Measurements from ENCODE around the gene AIMP1. TPM values are rescaled to one million over a fixed set of nuclear protein-coding genes. Genes with fewer than 3 reads are reported as not detected.

AIMP1 gene
- total and polyA plus RNA-seq, 10 of the 15 experiments (the other 5 are each of a cell fraction or from before 2014, with no cell fraction given), result 18.6 to 131 (median 56.5) TPM

DNA sequence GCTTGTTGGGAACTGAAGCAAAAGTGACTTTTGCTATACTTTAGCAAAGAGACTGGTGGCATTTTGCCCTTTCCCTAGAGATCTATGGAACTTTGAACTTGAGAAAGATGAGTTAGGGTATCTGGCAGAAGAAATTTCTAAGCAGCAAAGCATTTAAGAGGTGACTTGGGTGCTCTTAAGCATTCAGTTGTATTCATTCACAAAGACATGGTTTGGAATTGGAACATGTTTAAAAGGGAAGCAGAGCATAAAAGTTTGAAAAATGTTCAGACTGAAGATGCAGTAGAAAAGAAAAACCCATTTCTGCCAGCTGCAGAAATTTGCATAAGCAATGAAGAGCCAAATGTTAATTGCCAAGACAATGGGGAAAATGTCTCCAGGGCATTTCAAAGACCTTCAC is 21.6 kb downstream of the AIMP1 start:
- H3K79me2 ChIP-seq (ENCODE audit: control insufficient read depth, insufficient read depth, low read length), result peaks cover 4% of the 10 kb centered on the region
- H2AFZ ChIP-seq (ENCODE audit: control insufficient read depth, low read depth, low read length), result no peak overlapping the region
- H3K9me3 ChIP-seq (replicated peaks; ENCODE audit: control insufficient read depth, insufficient read depth, low read length), result peaks cover 18% of the 10 kb centered on the region; the same call in 2 of the 3 replicates
- H3K4me1 ChIP-seq (ENCODE audit: control insufficient read depth, insufficient read depth, low read length), result no peaks in the 10 kb centered on the region
- RAD21 ChIA-PET (ENCODE audit: unreplicated experiment), result no interaction called here
- no peak overlapping the region for H3K4me3 ChIP-seq
- no peaks in the 10 kb centered on the region for H3K27me3 ChIP-seq (replicated peaks in 1 of 2; ENCODE audit: control insufficient read depth in 2 of 2, insufficient read depth in 2 of 2, low read length in 1 of 2)
- FAIRE-seq (no peak), ATAC-seq (no peak), DNase-seq (ENCODE audit: low read depth, low spot score) (no peak)
- SMC1A ChIA-PET (ENCODE audit: uncharacterized antibody, unreplicated experiment), result no interaction called here
- H4K20me1 ChIP-seq (ENCODE audit: control insufficient read depth, insufficient read depth), result no peaks in the 10 kb centered on the region
- intact Hi-C loops (cut with micrococcal nuclease; ENCODE audit: unreplicated experiment), result no loop called here
- in situ Hi-C loops (cut with MboI), result no loop called here
- no TSS peak for BruUV-seq (replicated peaks)
- no peak overlapping the region for H3K4me2 ChIP-seq (ENCODE audit: control insufficient read depth, insufficient read depth)
- CTCF ChIA-PET, result no interaction called here
- peaks cover 7 to 46% of the 10 kb centered on the region in 2 experiments for H3K36me3 ChIP-seq (ENCODE audit: control insufficient read depth in 2 of 2, insufficient read depth in 2 of 2, low read length in 1 of 2)
- no peak overlapping the region for H3K9ac ChIP-seq (ENCODE audit: control insufficient read depth, insufficient read depth, low read length)
- no peak overlapping the region for H3K27ac ChIP-seq (ENCODE audit: control insufficient read depth, insufficient read depth)
- POLR2A ChIA-PET, result no interaction called here
- TF ChIP-seq NR2C2 (IDR thresholded peaks at IDR 0.05; ENCODE audit: borderline replicate concordance, control insufficient read depth, insufficient read length, low read depth) (no peak), HDAC2 (IDR thresholded peaks at IDR 0.05) (no peak), MYC (IDR thresholded peaks at IDR 0.05; ENCODE audit: insufficient read depth, insufficient read length, insufficient replicate concordance, low read length, severe bottlenecking) (no peak), MEF2A (IDR thresholded peaks at IDR 0.05; ENCODE audit: insufficient read depth, low read depth, low read length) (no peak), HCFC1 (IDR thresholded peaks at IDR 0.05; ENCODE audit: low read length) (no peak), BMI1 (IDR thresholded peaks at IDR 0.05; ENCODE audit: borderline replicate concordance) (no peak), HDAC6 (IDR thresholded peaks at IDR 0.05; ENCODE audit: unreplicated experiment) (no peak), POLR2AphosphoS5 (IDR thresholded peaks at IDR 0.05; ENCODE audit: low read length) (no peak), CEBPB (IDR thresholded peaks at IDR 0.05; ENCODE audit: borderline replicate concordance in 1 of 2, low read depth in 2 of 2, low read length in 2 of 2) (no peak)
- TF ChIP-seq, protein P1, sequence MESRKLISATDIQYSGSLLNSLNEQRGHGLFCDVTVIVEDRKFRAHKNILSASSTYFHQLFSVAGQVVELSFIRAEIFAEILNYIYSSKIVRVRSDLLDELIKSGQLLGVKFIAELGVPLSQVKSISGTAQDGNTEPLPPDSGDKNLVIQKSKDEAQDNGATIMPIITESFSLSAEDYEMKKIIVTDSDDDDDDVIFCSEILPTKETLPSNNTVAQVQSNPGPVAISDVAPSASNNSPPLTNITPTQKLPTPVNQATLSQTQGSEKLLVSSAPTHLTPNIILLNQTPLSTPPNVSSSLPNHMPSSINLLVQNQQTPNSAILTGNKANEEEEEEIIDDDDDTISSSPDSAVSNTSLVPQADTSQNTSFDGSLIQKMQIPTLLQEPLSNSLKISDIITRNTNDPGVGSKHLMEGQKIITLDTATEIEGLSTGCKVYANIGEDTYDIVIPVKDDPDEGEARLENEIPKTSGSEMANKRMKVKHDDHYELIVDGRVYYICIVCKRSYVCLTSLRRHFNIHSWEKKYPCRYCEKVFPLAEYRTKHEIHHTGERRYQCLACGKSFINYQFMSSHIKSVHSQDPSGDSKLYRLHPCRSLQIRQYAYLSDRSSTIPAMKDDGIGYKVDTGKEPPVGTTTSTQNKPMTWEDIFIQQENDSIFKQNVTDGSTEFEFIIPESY (IDR thresholded peaks at IDR 0.05), result no peak
- TF ChIP-seq, protein P2, sequence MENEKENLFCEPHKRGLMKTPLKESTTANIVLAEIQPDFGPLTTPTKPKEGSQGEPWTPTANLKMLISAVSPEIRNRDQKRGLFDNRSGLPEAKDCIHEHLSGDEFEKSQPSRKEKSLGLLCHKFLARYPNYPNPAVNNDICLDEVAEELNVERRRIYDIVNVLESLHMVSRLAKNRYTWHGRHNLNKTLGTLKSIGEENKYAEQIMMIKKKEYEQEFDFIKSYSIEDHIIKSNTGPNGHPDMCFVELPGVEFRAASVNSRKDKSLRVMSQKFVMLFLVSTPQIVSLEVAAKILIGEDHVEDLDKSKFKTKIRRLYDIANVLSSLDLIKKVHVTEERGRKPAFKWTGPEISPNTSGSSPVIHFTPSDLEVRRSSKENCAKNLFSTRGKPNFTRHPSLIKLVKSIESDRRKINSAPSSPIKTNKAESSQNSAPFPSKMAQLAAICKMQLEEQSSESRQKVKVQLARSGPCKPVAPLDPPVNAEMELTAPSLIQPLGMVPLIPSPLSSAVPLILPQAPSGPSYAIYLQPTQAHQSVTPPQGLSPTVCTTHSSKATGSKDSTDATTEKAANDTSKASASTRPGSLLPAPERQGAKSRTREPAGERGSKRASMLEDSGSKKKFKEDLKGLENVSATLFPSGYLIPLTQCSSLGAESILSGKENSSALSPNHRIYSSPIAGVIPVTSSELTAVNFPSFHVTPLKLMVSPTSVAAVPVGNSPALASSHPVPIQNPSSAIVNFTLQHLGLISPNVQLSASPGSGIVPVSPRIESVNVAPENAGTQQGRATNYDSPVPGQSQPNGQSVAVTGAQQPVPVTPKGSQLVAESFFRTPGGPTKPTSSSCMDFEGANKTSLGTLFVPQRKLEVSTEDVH (IDR thresholded peaks at IDR 0.05; ENCODE audit: low read depth, partially characterized antibody), result no peak
- TF ChIP-seq, protein P3, sequence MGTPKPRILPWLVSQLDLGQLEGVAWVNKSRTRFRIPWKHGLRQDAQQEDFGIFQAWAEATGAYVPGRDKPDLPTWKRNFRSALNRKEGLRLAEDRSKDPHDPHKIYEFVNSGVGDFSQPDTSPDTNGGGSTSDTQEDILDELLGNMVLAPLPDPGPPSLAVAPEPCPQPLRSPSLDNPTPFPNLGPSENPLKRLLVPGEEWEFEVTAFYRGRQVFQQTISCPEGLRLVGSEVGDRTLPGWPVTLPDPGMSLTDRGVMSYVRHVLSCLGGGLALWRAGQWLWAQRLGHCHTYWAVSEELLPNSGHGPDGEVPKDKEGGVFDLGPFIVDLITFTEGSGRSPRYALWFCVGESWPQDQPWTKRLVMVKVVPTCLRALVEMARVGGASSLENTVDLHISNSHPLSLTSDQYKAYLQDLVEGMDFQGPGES (IDR thresholded peaks at IDR 0.05), result no peak
- TF ChIP-seq, protein P4, sequence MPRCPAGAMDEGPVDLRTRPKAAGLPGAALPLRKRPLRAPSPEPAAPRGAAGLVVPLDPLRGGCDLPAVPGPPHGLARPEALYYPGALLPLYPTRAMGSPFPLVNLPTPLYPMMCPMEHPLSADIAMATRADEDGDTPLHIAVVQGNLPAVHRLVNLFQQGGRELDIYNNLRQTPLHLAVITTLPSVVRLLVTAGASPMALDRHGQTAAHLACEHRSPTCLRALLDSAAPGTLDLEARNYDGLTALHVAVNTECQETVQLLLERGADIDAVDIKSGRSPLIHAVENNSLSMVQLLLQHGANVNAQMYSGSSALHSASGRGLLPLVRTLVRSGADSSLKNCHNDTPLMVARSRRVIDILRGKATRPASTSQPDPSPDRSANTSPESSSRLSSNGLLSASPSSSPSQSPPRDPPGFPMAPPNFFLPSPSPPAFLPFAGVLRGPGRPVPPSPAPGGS (IDR thresholded peaks at IDR 0.05; ENCODE audit: borderline replicate concordance, insufficient read depth, low read depth, low read length, poor library complexity, severe bottlenecking), result no peak
